SK-N-SH treated with all-trans-retinoic acid at 6 μM for 48 hours (cell line): ENCODE results near the gene ADGRG4.

ENCODE experiments used
- ARNTL ChIP-seq: fragments of 450-650 bp; formaldehyde crosslinking; IDR thresholded peaks from 2 replicates; pipeline ENCODE4 v1.5.0; 2020; ENCODE audit warnings: low read depth, mild to moderate bottlenecking, moderate library complexity, borderline replicate concordance
- BACH2 ChIP-seq: fragments of 250-450 bp; sonication (Bioruptor Pico); IDR thresholded peaks from 2 replicates; pipeline ENCODE4 v1.9.0; 2021; ENCODE audit warnings: mild to moderate bottlenecking, borderline replicate concordance
- ISL1 ChIP-seq: fragments of 250-450 bp; sonication (Bioruptor Pico); IDR thresholded peaks from 2 replicates; pipeline ENCODE4 v2.1.2; 2022; ENCODE audit warnings: mild to moderate bottlenecking, moderate library complexity
- PATZ1 ChIP-seq: fragments of 250-450 bp; sonication (Bioruptor Pico); IDR thresholded peaks from 2 replicates; pipeline ENCODE4 v1.8.0; 2020; ENCODE audit warnings: mild to moderate bottlenecking, moderate library complexity, borderline replicate concordance
- RARB ChIP-seq: fragments of 250-450 bp; sonication (Bioruptor Pico); IDR thresholded peaks from 2 replicates; pipeline ENCODE4 v1.8.0; 2021; ENCODE audit warnings: mild to moderate bottlenecking, moderate library complexity
- TCF4 ChIP-seq: fragments of 250-450 bp; sonication (Bioruptor Pico); IDR thresholded peaks from 2 replicates; pipeline ENCODE4 v1.8.0; 2021; ENCODE audit warnings: mild to moderate bottlenecking, moderate library complexity, borderline replicate concordance
- TOX ChIP-seq: fragments of 250-450 bp; sonication (Bioruptor Pico); IDR thresholded peaks from 2 replicates; pipeline ENCODE4 v1.8.0; 2021; ENCODE audit warnings: mild to moderate bottlenecking, moderate library complexity, borderline replicate concordance
- ZFP3 ChIP-seq: fragments of 250-450 bp; sonication (Bioruptor Pico); IDR thresholded peaks from 2 replicates; pipeline ENCODE4 v1.5.0; 2020; ENCODE audit warnings: mild to moderate bottlenecking, moderate library complexity
- ZFP30 ChIP-seq: fragments of 450-650 bp; formaldehyde crosslinking; IDR thresholded peaks from 2 replicates; pipeline ENCODE4 v1.5.0; 2022; ENCODE audit warnings: mild to moderate bottlenecking, moderate library complexity
- ZNF565 ChIP-seq: fragments of 450-650 bp; formaldehyde crosslinking; conservative IDR thresholded peaks from 2 replicates; pipeline ENCODE4 v1.5.0; 2020; ENCODE audit warnings: low read depth, mild to moderate bottlenecking, moderate library complexity
- ZNF8 ChIP-seq: fragments of 450-650 bp; formaldehyde crosslinking; IDR thresholded peaks from 2 replicates; pipeline ENCODE4 v1.5.0; 2020; ENCODE audit warnings: mild to moderate bottlenecking, moderate library complexity

GRCh38 chrX:136344320-136344719, 43.6 kb downstream of the ADGRG4 start:
- TF ChIP-seq PATZ1 (CRISPR knock-in tag), result no peak
- TF ChIP-seq ARNTL, result no peak
- no peak for TF ChIP-seq ISL1 (CRISPR knock-in tag)
- TF ChIP-seq TOX (CRISPR knock-in tag), result no peak
- no peak for TF ChIP-seq ZNF8 (CRISPR knock-in tag)
- no peak for TF ChIP-seq BACH2 (CRISPR knock-in tag)
- TF ChIP-seq ZFP3 (CRISPR knock-in tag), result no peak
- TF ChIP-seq ZFP30 (CRISPR knock-in tag), result no peak
- no peak for TF ChIP-seq ZNF565
- no peak for TF ChIP-seq TCF4 (CRISPR knock-in tag)
- TF ChIP-seq RARB, result no peak
